ENCODE measurements around the gene SLC9C2.

Gene SLC9C2

GRCh38 chr1:173560285-173560880 is 42.5 kb downstream of the SLC9C2 start:
- no peaks in the 10 kb centered on the region for H3K79me2 ChIP-seq (ENCODE audit: insufficient read depth, low read depth)

DNA sequence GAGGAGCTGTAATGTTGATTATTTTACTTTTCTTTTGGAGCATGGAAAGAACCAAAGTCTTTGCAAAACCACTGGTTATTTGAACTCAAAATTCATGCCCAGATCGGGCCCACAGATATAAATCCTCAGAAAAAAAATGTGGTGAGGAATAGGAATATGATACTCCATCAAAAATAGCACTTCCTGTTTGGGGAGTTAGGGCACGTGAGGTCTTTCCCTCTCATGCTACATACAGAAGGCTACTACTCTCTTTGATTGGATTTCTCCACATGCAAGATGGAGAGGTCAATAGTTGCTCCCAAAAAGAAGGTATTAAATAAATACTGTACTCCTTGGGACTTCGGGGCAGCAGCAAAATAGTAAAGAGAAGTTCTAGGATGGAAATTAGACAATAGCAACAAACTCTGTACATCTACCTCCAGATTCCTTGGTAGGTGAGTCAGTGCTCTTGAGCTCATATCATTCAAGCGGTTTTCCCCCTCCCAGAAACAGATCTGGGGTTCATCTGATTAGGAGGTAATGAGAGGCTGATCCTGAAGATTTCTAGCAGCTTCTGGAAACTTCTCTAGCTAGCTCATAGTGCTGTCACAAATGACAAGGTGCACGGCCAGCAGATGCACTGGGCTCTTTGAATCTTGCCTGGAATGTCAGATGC is 47.1 kb downstream of the SLC9C2 start:
- Histone ChIP-seq H3K4me2 (no peak overlapping the region), H3K9ac (no peak overlapping the region), H4K20me1 (ENCODE audit: insufficient read depth) (no peaks in the 10 kb centered on the region), H3K27ac (no peak overlapping the region), H2AFZ (ENCODE audit: low read depth) (no peak overlapping the region), H3K79me2 (ENCODE audit: insufficient read depth, low read depth) (no peaks in the 10 kb centered on the region), H3K4me3 (IDR thresholded peaks at IDR 0.05; ENCODE audit: insufficient read depth, low read depth, low read length) (no peak overlapping the region), H3K4me1 (ENCODE audit: low read depth, poor library complexity, severe bottlenecking) (no peaks in the 10 kb centered on the region), H3K36me3 (ENCODE audit: insufficient read depth) (no peaks in the 10 kb centered on the region), H3K27me3 (ENCODE audit: insufficient read depth, low read depth) (no peaks in the 10 kb centered on the region)
- TF ChIP-seq, protein P1, sequence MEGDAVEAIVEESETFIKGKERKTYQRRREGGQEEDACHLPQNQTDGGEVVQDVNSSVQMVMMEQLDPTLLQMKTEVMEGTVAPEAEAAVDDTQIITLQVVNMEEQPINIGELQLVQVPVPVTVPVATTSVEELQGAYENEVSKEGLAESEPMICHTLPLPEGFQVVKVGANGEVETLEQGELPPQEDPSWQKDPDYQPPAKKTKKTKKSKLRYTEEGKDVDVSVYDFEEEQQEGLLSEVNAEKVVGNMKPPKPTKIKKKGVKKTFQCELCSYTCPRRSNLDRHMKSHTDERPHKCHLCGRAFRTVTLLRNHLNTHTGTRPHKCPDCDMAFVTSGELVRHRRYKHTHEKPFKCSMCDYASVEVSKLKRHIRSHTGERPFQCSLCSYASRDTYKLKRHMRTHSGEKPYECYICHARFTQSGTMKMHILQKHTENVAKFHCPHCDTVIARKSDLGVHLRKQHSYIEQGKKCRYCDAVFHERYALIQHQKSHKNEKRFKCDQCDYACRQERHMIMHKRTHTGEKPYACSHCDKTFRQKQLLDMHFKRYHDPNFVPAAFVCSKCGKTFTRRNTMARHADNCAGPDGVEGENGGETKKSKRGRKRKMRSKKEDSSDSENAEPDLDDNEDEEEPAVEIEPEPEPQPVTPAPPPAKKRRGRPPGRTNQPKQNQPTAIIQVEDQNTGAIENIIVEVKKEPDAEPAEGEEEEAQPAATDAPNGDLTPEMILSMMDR (conservative IDR thresholded peaks at IDR 0.05; ENCODE audit: low read depth, low read length), result no peak

More at GRCh38 chr1:173560285-173560880, 42.5 kb downstream of the SLC9C2 start:
- Histone ChIP-seq H3K4me2 (no peak overlapping the region), H2AFZ (ENCODE audit: low read depth) (no peak overlapping the region), H3K4me1 (ENCODE audit: low read depth, poor library complexity, severe bottlenecking) (no peaks in the 10 kb centered on the region), H3K27me3 (ENCODE audit: insufficient read depth, low read depth) (no peaks in the 10 kb centered on the region), H3K36me3 (ENCODE audit: insufficient read depth) (no peaks in the 10 kb centered on the region), H4K20me1 (ENCODE audit: insufficient read depth) (no peaks in the 10 kb centered on the region), H3K27ac (no peak overlapping the region), H3K9ac (no peak overlapping the region), H3K4me3 (IDR thresholded peaks at IDR 0.05; ENCODE audit: insufficient read depth, low read depth, low read length) (no peak overlapping the region)
- TF ChIP-seq, protein P1 (conservative IDR thresholded peaks at IDR 0.05; ENCODE audit: low read depth, low read length), result no peak

- no peak overlapping the region for H2AFZ ChIP-seq (ENCODE audit: low read depth)
- no peak overlapping the region for H3K9ac ChIP-seq
- no peaks in the 10 kb centered on the region for H4K20me1 ChIP-seq (ENCODE audit: insufficient read depth)
- no peak overlapping the region for H3K27ac ChIP-seq
- TF ChIP-seq, protein P1 (conservative IDR thresholded peaks at IDR 0.05; ENCODE audit: low read depth, low read length), result no peak
- H3K27me3 ChIP-seq (ENCODE audit: insufficient read depth, low read depth), result no peaks in the 10 kb centered on the region
- no peaks in the 10 kb centered on the region for H3K4me1 ChIP-seq (ENCODE audit: low read depth, poor library complexity, severe bottlenecking)
- no peak overlapping the region for H3K4me2 ChIP-seq
- no peaks in the 10 kb centered on the region for H3K36me3 ChIP-seq (ENCODE audit: insufficient read depth)
- H3K79me2 ChIP-seq (ENCODE audit: insufficient read depth, low read depth), result no peaks in the 10 kb centered on the region
- no peak overlapping the region for H3K4me3 ChIP-seq (IDR thresholded peaks at IDR 0.05; ENCODE audit: insufficient read depth, low read depth, low read length)
These were observed 48.2 kb downstream of the SLC9C2 start for GRCh38 chr1:173554541-173555250.

- H3K27ac ChIP-seq, result no peak overlapping the region
- no peaks in the 10 kb centered on the region for H3K4me1 ChIP-seq (ENCODE audit: low read depth, poor library complexity, severe bottlenecking)
- H3K79me2 ChIP-seq (ENCODE audit: insufficient read depth, low read depth), result no peaks in the 10 kb centered on the region
- H3K27me3 ChIP-seq (ENCODE audit: insufficient read depth, low read depth), result no peaks in the 10 kb centered on the region
- no peak overlapping the region for H3K4me2 ChIP-seq
- no peak overlapping the region for H2AFZ ChIP-seq (ENCODE audit: low read depth)
- H3K9ac ChIP-seq, result no peak overlapping the region
- TF ChIP-seq, protein P1 (conservative IDR thresholded peaks at IDR 0.05; ENCODE audit: low read depth, low read length), result no peak
- H4K20me1 ChIP-seq (ENCODE audit: insufficient read depth), result no peaks in the 10 kb centered on the region
- H3K36me3 ChIP-seq (ENCODE audit: insufficient read depth), result no peaks in the 10 kb centered on the region
- no peak overlapping the region for H3K4me3 ChIP-seq (IDR thresholded peaks at IDR 0.05; ENCODE audit: insufficient read depth, low read depth, low read length)
These were observed 48.8 kb downstream of the SLC9C2 start for GRCh38 chr1:173554089-173554488.

Measured in KMS-11 (cell line).